ENCODE data around the gene TPCN2. TPM values are rescaled to one million over a fixed set of nuclear protein-coding genes. Genes with fewer than 3 reads are reported as not detected.

The TPCN2 gene
- total RNA-seq, 4 donors from 2014 or later: 18.7 to 34.5 (median 24.7) TPM

DNA sequence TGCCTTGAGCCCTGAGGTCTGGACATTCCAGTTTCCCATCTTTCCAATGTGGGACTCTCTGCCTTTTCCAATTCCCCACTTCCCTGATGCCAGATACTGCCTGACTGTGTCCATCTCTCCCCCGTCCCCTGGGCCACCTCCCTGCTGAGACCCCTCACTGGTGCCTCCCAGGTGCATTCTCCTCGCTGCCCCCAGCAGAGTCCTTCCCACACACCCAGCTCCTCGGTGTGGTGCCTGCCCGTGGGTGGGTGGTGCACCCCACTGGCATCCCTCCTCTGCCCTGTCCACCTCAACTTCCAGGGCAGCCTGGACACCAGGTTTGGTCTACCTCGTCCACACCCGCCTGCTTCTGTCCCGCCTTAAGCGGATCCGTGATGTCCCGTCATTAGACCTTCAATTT, 30.8 kb upstream of the TPCN2 start:
- Histone ChIP-seq H3K27ac (replicated peaks in 1 of 4) (peak overlapping the region; percentile 68 to 95 (median 76)), H3K27me3 (peaks cover 0 to 12% (median 0%) of the 10 kb centered on the region in 4 donors), H3K4me1 (peaks cover 16 to 45% (median 41%) of the 10 kb centered on the region in 4 donors), H3K9me3 (no peaks in the 10 kb centered on the region), H3K36me3 (no peaks in the 10 kb centered on the region), H3K4me3 (no peak overlapping the region)
- no peak for DNase-seq (ENCODE audit: extremely low spot score)
- TF ChIP-seq POLR2A (IDR thresholded peaks at IDR 0.05; ENCODE audit: low read depth): no peak
- TF ChIP-seq CTCF (IDR thresholded peaks at IDR 0.05): no peak
- TF ChIP-seq EP300 (IDR thresholded peaks at IDR 0.05): no peak
- TF ChIP-seq POLR2AphosphoS5 (IDR thresholded peaks at IDR 0.05): no peak
- WGBS: 83% methylated on average over 10 of the region's 10 CpGs
- intact Hi-C loops (cut with DNase I): no loop called here

- intact Hi-C loops (cut with DNase I): no loop called here
- H3K4me3 ChIP-seq: no peak overlapping the region
- no peak for DNase-seq (ENCODE audit: extremely low spot score)
- peak in 1 of 3 experiments; percentile 23 for TF ChIP-seq CTCF (IDR thresholded peaks at IDR 0.05)
- peak in 1 of 2 donors; percentile 54 for TF ChIP-seq POLR2AphosphoS5 (IDR thresholded peaks at IDR 0.05)
- no peak for TF ChIP-seq EP300 (IDR thresholded peaks at IDR 0.05)
- TF ChIP-seq POLR2A (IDR thresholded peaks at IDR 0.05; ENCODE audit: low read depth): no peak
- no peaks in the 10 kb centered on the region for H3K9me3 ChIP-seq
- peak overlapping the region; percentile 68 to 95 (median 76) for H3K27ac ChIP-seq (replicated peaks in 1 of 4)
- peaks cover 0 to 3% (median 0%) of the 10 kb centered on the region in 4 donors for H3K27me3 ChIP-seq
- H3K4me1 ChIP-seq: peaks cover 8 to 36% (median 33%) of the 10 kb centered on the region in 4 donors
- H3K36me3 ChIP-seq: no peaks in the 10 kb centered on the region
- 47% methylated on average over 13 of the region's 13 CpGs for WGBS
Observed at GRCh38 chr11:69018924-69019323, 29.8 kb upstream of the TPCN2 start.

GRCh38 chr11:69022260-69022659, 26.5 kb upstream of the TPCN2 start:
- intact Hi-C loops (cut with DNase I): no loop called here
- WGBS: 77% methylated on average over 10 of the region's 10 CpGs
- Histone ChIP-seq H3K9me3 (no peaks in the 10 kb centered on the region), H3K27ac (replicated peaks in 1 of 4) (no peak overlapping the region), H3K36me3 (no peaks in the 10 kb centered on the region), H3K4me1 (peaks cover 0 to 18% (median 16%) of the 10 kb centered on the region in 4 donors), H3K4me3 (no peak overlapping the region), H3K27me3 (no peaks in the 10 kb centered on the region)
- no peak for DNase-seq (ENCODE audit: extremely low spot score)
- TF ChIP-seq EP300 (IDR thresholded peaks at IDR 0.05) (no peak), POLR2AphosphoS5 (IDR thresholded peaks at IDR 0.05) (no peak), CTCF (IDR thresholded peaks at IDR 0.05) (no peak), POLR2A (IDR thresholded peaks at IDR 0.05; ENCODE audit: low read depth) (no peak)

DNA sequence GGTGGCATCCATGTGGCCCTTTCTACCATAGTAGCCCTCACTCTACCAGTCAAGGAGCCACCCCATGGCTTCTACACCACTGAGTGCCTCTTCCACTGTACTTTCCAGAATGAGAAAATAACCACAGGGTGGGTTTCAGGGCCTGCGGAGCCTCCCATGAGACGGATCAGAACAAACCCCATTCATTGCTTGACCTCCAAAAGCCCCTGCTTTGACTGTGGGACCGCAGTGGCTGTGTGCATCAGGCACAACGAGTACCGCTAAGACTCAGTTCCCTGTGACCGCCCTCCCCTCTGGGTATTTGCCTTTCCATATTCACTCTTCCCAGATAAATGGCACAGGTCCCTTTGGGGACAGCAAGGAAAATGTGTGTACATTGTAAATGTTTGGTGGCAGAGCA, 24.2 kb upstream of the TPCN2 start:
- no peaks in the 10 kb centered on the region for H3K36me3 ChIP-seq
- 97% methylated on average over 5 of the region's 6 CpGs for WGBS
- TF ChIP-seq POLR2A (IDR thresholded peaks at IDR 0.05; ENCODE audit: low read depth) (no peak), EP300 (IDR thresholded peaks at IDR 0.05) (no peak), CTCF (IDR thresholded peaks at IDR 0.05) (no peak)

More for the DNA sequence above, 24.2 kb upstream of the TPCN2 start:
- DNase-seq (ENCODE audit: extremely low spot score): no peak
- H3K4me1 ChIP-seq: peaks cover 0 to 4% (median under 1%) of the 10 kb centered on the region in 4 donors
- no peaks in the 10 kb centered on the region for H3K9me3 ChIP-seq
- H3K4me3 ChIP-seq: no peak overlapping the region
- no peak overlapping the region for H3K27ac ChIP-seq (replicated peaks in 1 of 4)
- intact Hi-C loops (cut with DNase I): no loop called here
- H3K27me3 ChIP-seq: no peaks in the 10 kb centered on the region

All from esophagus muscularis mucosa (tissue), 4 donors.